Hepatocyte (in vitro differentiated cells): ENCODE measurements around the gene PTH1R. TPM values are rescaled to one million over a fixed set of nuclear protein-coding genes. Genes with fewer than 3 reads are reported as not detected.

ENCODE experiments used
- DNase-seq: peaks from one replicate; pipeline ENCODE4 v3.0.0-alpha.2; 2016; ENCODE audit warnings: low spot score
- H2AFZ ChIP-seq: fragments of 200-600 bp; sonication (generic); 2 replicates; pipeline ENCODE4 v1.6.0; 2016; ENCODE audit warnings: antibody characterized with exemption, mild to moderate bottlenecking
- H3K27ac ChIP-seq: fragments of 200-600 bp; sonication (generic); 2 replicates; pipeline ENCODE4 v1.5.1; 2016; ENCODE audit warnings: mild to moderate bottlenecking
- H3K27me3 ChIP-seq: fragments of 200-600 bp; sonication (generic); 2 replicates; pipeline ENCODE4 v1.6.1; 2016
- H3K36me3 ChIP-seq: fragments of 200-600 bp; sonication (generic); replicated peaks from 2 replicates; pipeline ENCODE4 v1.5.1; 2016; ENCODE audit warnings: low read depth; ENCODE audit not compliant: insufficient read depth
- H3K4me1 ChIP-seq: fragments of 200-600 bp; sonication (generic); 2 replicates; pipeline ENCODE4 v1.5.1; 2016; ENCODE audit warnings: mild to moderate bottlenecking, moderate library complexity; ENCODE audit not compliant: insufficient read depth
- H3K4me2 ChIP-seq: fragments of 200-600 bp; sonication (generic); 2 replicates; pipeline ENCODE4 v1.6.0; 2016
- H3K4me3 ChIP-seq: fragments of 200-600 bp; sonication (generic); 2 replicates; pipeline ENCODE4 v1.5.1; 2016; ENCODE audit warnings: mild to moderate bottlenecking
- H3K79me2 ChIP-seq: fragments of 200-600 bp; sonication (generic); 2 replicates; pipeline ENCODE4 v1.6.0; 2017; ENCODE audit warnings: mild to moderate bottlenecking
- H3K9me2 ChIP-seq: fragments of 200-600 bp; sonication (generic); replicated peaks from 2 replicates; pipeline ENCODE4 v1.6.0; 2017; ENCODE audit warnings: mild to moderate bottlenecking; ENCODE audit not compliant: insufficient read depth
- H3K9me3 ChIP-seq: fragments of 200-600 bp; sonication (generic); 2 replicates; pipeline ENCODE4 v1.5.1; 2016; ENCODE audit warnings: low read depth, mild to moderate bottlenecking
- H4K20me1 ChIP-seq: fragments of 200-600 bp; sonication (generic); 2 replicates; pipeline ENCODE4 v1.6.0; 2016; ENCODE audit warnings: mild to moderate bottlenecking; ENCODE audit not compliant: insufficient read depth, poor library complexity, severe bottlenecking
- CTCF ChIP-seq: fragments of 200-600 bp; sonication (generic); IDR thresholded peaks from 2 replicates; pipeline ENCODE4 v1.5.1; 2016; ENCODE audit warnings: antibody characterized with exemption, mild to moderate bottlenecking; ENCODE audit not compliant: poor library complexity
- EZH2 ChIP-seq: fragments of 200-600 bp; sonication (generic); IDR thresholded peaks from 2 replicates; pipeline ENCODE4 v1.6.1; 2016; ENCODE audit warnings: antibody characterized with exemption, mild to moderate bottlenecking, borderline replicate concordance
- EZH2phosphoT487 ChIP-seq: fragments of 200-600 bp; sonication (generic); IDR thresholded peaks from one replicate; pipeline ENCODE4 v1.6.1; 2018; ENCODE audit warnings: antibody characterized with exemption, mild to moderate bottlenecking, low read depth, moderate library complexity; ENCODE audit not compliant: unreplicated experiment, severe bottlenecking
- WGBS: methylation state at CpG from one replicate; pipeline ENCODE4 v1.1.6; 2016; ENCODE audit warnings: low lambda C conversion rate; ENCODE audit errors: missing lambda C conversion rate; 5-methylcytosine and 5-hydroxymethylcytosine counted together
- polyA plus RNA-seq: library from polyadenylated mRNA; unstranded; fragments of >200 nt; fragmentation: Nextera tagmentation; extraction: Ambion mirVana; gene quantifications from 2 replicates; pipeline ENCODE4 v1.2.1, GENCODE V29; 2016
- total RNA-seq: library from RNA; depleted of rRNA; stranded (reverse); fragments of >200 nt; gene quantifications from 2 replicates; pipeline ENCODE4 v1.2.3, GENCODE V29; 2014

The PTH1R gene
- total and polyA plus RNA-seq, 2 experiments from 2014 or later = 14.5 to 31.0 TPM

GRCh38 chr3:46904303-46905212, 27.0 kb downstream of the PTH1R start:
- H3K4me2 ChIP-seq = no peak overlapping the region

DNA sequence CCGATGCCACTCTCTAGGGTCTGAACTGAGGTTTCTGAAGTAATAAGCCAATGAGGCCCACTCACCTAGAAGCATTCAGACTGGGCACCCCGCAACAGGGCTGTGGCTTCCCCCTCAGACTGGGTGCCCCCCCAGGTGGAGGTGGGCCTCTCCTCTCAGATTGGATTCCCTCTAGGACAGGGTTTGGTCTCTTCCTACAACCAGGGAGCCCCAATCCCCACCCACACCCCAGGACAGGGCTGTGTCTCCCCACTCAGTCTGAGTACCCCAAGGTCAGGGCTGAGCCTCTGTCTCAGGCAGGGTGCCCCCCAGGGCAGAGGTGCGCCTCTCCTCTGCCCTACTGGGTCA, 27.7 kb downstream of the PTH1R start:
- Histone ChIP-seq H3K9me3 (no peaks in the 10 kb centered on the region), H3K79me2 (no peaks in the 10 kb centered on the region), H3K4me2 (no peak overlapping the region), H3K27ac (no peak overlapping the region), H3K4me1 (peaks cover 10% of the 10 kb centered on the region), H2AFZ (no peak overlapping the region), H3K27me3 (no peaks in the 10 kb centered on the region), H3K4me3 (no peak overlapping the region), H4K20me1 (no peaks in the 10 kb centered on the region), H3K9me2 (no peaks in the 10 kb centered on the region), H3K36me3 (no peaks in the 10 kb centered on the region)
- no peak for TF ChIP-seq EZH2
- no peak for TF ChIP-seq CTCF
- TF ChIP-seq EZH2phosphoT487 = no peak
- DNase-seq = no peak
- 91% methylated on average over 3 of the region's 3 CpGs for WGBS

More at GRCh38 chr3:46904303-46905212, 27.0 kb downstream of the PTH1R start:
- no peak overlapping the region for H3K4me3 ChIP-seq
- peaks cover 10% of the 10 kb centered on the region for H3K4me1 ChIP-seq
- no peaks in the 10 kb centered on the region for H3K36me3 ChIP-seq
- H3K9me3 ChIP-seq = no peaks in the 10 kb centered on the region
- WGBS = 89% methylated on average over 18 of the region's 18 CpGs
- no peak overlapping the region for H2AFZ ChIP-seq
- H4K20me1 ChIP-seq = no peaks in the 10 kb centered on the region
- no peak for TF ChIP-seq EZH2phosphoT487
- no peak for TF ChIP-seq CTCF
- TF ChIP-seq EZH2 = no peak
- no peaks in the 10 kb centered on the region for H3K27me3 ChIP-seq
- no peak overlapping the region for H3K27ac ChIP-seq
- no peaks in the 10 kb centered on the region for H3K79me2 ChIP-seq
- no peaks in the 10 kb centered on the region for H3K9me2 ChIP-seq
- DNase-seq = no peak

- peaks cover 10% of the 10 kb centered on the region for H3K4me1 ChIP-seq
- H4K20me1 ChIP-seq = no peaks in the 10 kb centered on the region
- no peaks in the 10 kb centered on the region for H3K27me3 ChIP-seq
- no peaks in the 10 kb centered on the region for H3K9me2 ChIP-seq
- no peak for DNase-seq
- TF ChIP-seq EZH2phosphoT487 (no peak), CTCF (no peak), EZH2 (no peak)
- no peak overlapping the region for H2AFZ ChIP-seq
- no peaks in the 10 kb centered on the region for H3K79me2 ChIP-seq
- 88% methylated on average over 11 of the region's 11 CpGs for WGBS
- no peak overlapping the region for H3K27ac ChIP-seq
- no peak overlapping the region for H3K4me2 ChIP-seq
- H3K9me3 ChIP-seq = no peaks in the 10 kb centered on the region
- H3K36me3 ChIP-seq = no peaks in the 10 kb centered on the region
- no peak overlapping the region for H3K4me3 ChIP-seq
Observed at GRCh38 chr3:46905661-46906451, 28.3 kb downstream of the PTH1R start.
